B cell (primary cell): ENCODE data around the gene RIOK1. TPM values are rescaled to one million over a fixed set of nuclear protein-coding genes. Genes with fewer than 3 reads are reported as not detected.

Experiments used
- ATAC-seq: fragments of 200-7000 bp; cut with Tn5 transposase; one replicate; pipeline ENCODE4 v1.10.0; 2021; ENCODE audit warnings: low read depth, mild to moderate bottlenecking, moderate number of reproducible peaks, moderate library complexity
- CTCF ChIA-PET: fragments of 350-600 bp; sonication (Branson Sonifier 250); formaldehyde crosslinking; loops from one replicate; lab custom pipeline; 2021; ENCODE audit warnings: antibody characterized with exemption, inconsistent platforms; lab: Charles Lee
- POLR2A ChIA-PET: fragments of 350-600 bp; sonication (Branson Sonifier 250); formaldehyde crosslinking; loops from one replicate; lab custom pipeline; 2021; ENCODE audit warnings: antibody characterized with exemption; lab: Charles Lee
- DNase-seq: peaks from one replicate; pipeline ENCODE4 v3.0.0; 2013
- H2AFZ ChIP-seq: 2 replicates; pipeline ENCODE4 v1.6.1; 2012; ENCODE audit warnings: mild to moderate bottlenecking, low read depth, low read length; ENCODE audit not compliant: insufficient read depth, poor library complexity, severe bottlenecking
- H3K27ac ChIP-seq, 2 donors: 1 replicate in 1 of 2; 2 replicates in 1 of 2; pipeline ENCODE4 v1.5.1; 2012 to 2013; ENCODE audit warnings: low read length in 2 of 2, mild to moderate bottlenecking in 2 of 2, moderate library complexity in 1 of 2
- H3K27me3 ChIP-seq, 4 experiments: fragments of 200-600 bp in 1 of 4; sonication (generic) in 1 of 4; replicated peaks in 1 of 4; 1 replicate in 2 of 4; 2 replicates in 2 of 4; pipeline versions ENCODE4 v1.6.1 to v1.7.0; 2013 to 2016; ENCODE audit warnings: low read length in 3 of 4, mild to moderate bottlenecking in 2 of 4, mixed read lengths in 1 of 4, moderate library complexity in 1 of 4; ENCODE audit not compliant: insufficient read depth in 4 of 4, control insufficient read depth in 3 of 4; ENCODE audit errors: control extremely low read depth in 1 of 4
- H3K36me3 ChIP-seq, 2 experiments: replicated peaks in 1 of 2; 1 replicate in 1 of 2; 2 replicates in 1 of 2; pipeline versions ENCODE4 v1.6.1 to v1.7.1; 2013; ENCODE audit warnings: low read length in 1 of 2; ENCODE audit not compliant: insufficient read depth in 2 of 2, control insufficient read depth in 1 of 2; ENCODE audit errors: control extremely low read depth in 1 of 2, extremely low read depth in 1 of 2
- H3K4me1 ChIP-seq, 2 donors: fragments of 200-600 bp in 1 of 2; sonication (generic) in 1 of 2; 1 replicate in 1 of 2; 2 replicates in 1 of 2; pipeline versions ENCODE4 v1.5.1 to v1.6.1; 2013 to 2017; ENCODE audit warnings: low read length in 2 of 2; ENCODE audit not compliant: control insufficient read depth in 2 of 2, insufficient read depth in 2 of 2
- H3K4me2 ChIP-seq: replicated peaks from 2 replicates; pipeline ENCODE3; 2012; ENCODE audit warnings: mild to moderate bottlenecking, low read depth, low read length; ENCODE audit not compliant: poor library complexity, severe bottlenecking
- H3K4me3 ChIP-seq, 5 experiments: fragments of 200-600 bp in 1 of 5; sonication (generic) in 1 of 5; 1 replicate in 3 of 5; 2 replicates in 2 of 5; pipeline versions ENCODE4 v1.5.1 to v1.7.0; 2011 to 2016; ENCODE audit warnings: low read length in 4 of 5, mild to moderate bottlenecking in 4 of 5, low read depth in 2 of 5, control low read depth in 1 of 5, moderate library complexity in 1 of 5; ENCODE audit not compliant: insufficient read depth in 1 of 5; ENCODE audit errors: control extremely low read depth in 1 of 5, extremely low read depth in 1 of 5
- H3K79me2 ChIP-seq: fragments of 200-600 bp; sonication (generic); one replicate; pipeline ENCODE4 v1.6.0; 2016; ENCODE audit warnings: low read length; ENCODE audit not compliant: control insufficient read depth, insufficient read depth
- H3K9ac ChIP-seq: fragments of 200-600 bp; sonication (generic); 2 replicates; pipeline ENCODE4 v1.6.1; 2017; ENCODE audit warnings: mild to moderate bottlenecking, low read length, moderate library complexity
- H3K9me3 ChIP-seq, 3 donors: one replicate each; pipeline versions ENCODE4 v1.6.1 to v1.7.1; 2013; ENCODE audit warnings: low read length in 2 of 3; ENCODE audit not compliant: control insufficient read depth in 2 of 3, insufficient read depth in 1 of 3; ENCODE audit errors: control extremely low read depth in 1 of 3
- H4K20me1 ChIP-seq: 2 replicates; pipeline ENCODE4 v1.6.0; 2012; ENCODE audit warnings: mild to moderate bottlenecking, low read length; ENCODE audit not compliant: insufficient read depth, control insufficient read depth, poor library complexity, severe bottlenecking
- H3K27ac Mint-ChIP-seq: one replicate; pipeline ENCODE4 v1.8.0; 2021; ENCODE audit warnings: mixed read lengths
- H3K27me3 Mint-ChIP-seq: one replicate; pipeline ENCODE4 v1.8.0; 2021; ENCODE audit warnings: mixed read lengths
- H3K4me1 Mint-ChIP-seq: one replicate; pipeline ENCODE4 v1.8.0; 2021; ENCODE audit warnings: mixed read lengths
- H3K4me3 Mint-ChIP-seq: one replicate; pipeline ENCODE4 v1.8.0; 2021; ENCODE audit warnings: mixed read lengths
- H3K9me3 Mint-ChIP-seq: one replicate; pipeline ENCODE4 v1.8.0; 2022; ENCODE audit warnings: mixed read lengths; ENCODE audit not compliant: insufficient read depth
- CTCF ChIP-seq: fragments of 200-600 bp; IDR thresholded peaks from one replicate; pipeline ENCODE4 v1.8.0; 2022; ENCODE audit warnings: antibody characterized with exemption, mild to moderate bottlenecking
- EZH2 ChIP-seq: IDR thresholded peaks from 2 replicates; pipeline ENCODE4 v1.6.1; 2012; ENCODE audit warnings: borderline replicate concordance, low read depth, mild to moderate bottlenecking, moderate library complexity, low read length; ENCODE audit not compliant: insufficient read depth, poor library complexity, severe bottlenecking
- WGBS: methylation state at CpG from one replicate; pipeline ENCODE4 v1.1.5; 2013; ENCODE audit warnings: missing lambda C conversion rate; ENCODE audit not compliant: insufficient coverage; 5-methylcytosine and 5-hydroxymethylcytosine counted together
- intact Hi-C: fragments of 100-400 bp; cut with micrococcal nuclease; formaldehyde crosslinking; loops from one replicate; pipeline ENCODE4 v1.10.0; 2022
- polyA plus RNA-seq: library from polyadenylated mRNA; depleted of rRNA; stranded (reverse); fragments of >200 nt; gene quantifications from 2 replicates; pipeline ENCODE4 v1.2.3, GENCODE V29; 2012
- total RNA-seq, 2 donors: library from RNA; stranded (reverse); fragments of 120-200 nt in 1 of 2; gene quantifications; 1 replicate in 1 of 2; 2 replicates in 1 of 2; pipeline versions ENCODE4 v1.2.3 to v1.2.4, GENCODE V29; 2013 to 2022

Gene RIOK1
- total and polyA plus RNA-seq, 2 donors (not counting 1 experiment from before 2014, with no cell fraction given) = 13.9 to 25.9 TPM

GRCh38 chr6:7341271-7341670, 48.3 kb upstream of the RIOK1 start:
- H3K9ac ChIP-seq = no peak overlapping the region
- H3K36me3 ChIP-seq = no peaks in the 10 kb centered on the region
- DNase-seq (no peak), ATAC-seq (no peak)
- H3K27me3 Mint-ChIP-seq = peaks cover 33% of the 10 kb centered on the region
- no peaks in the 10 kb centered on the region for H3K79me2 ChIP-seq
- no peak overlapping the region for H3K4me3 ChIP-seq
- no peak overlapping the region for H3K27ac Mint-ChIP-seq
- no peak overlapping the region for H3K27ac ChIP-seq
- no peak for TF ChIP-seq EZH2
- TF ChIP-seq CTCF = no peak
- H4K20me1 ChIP-seq = no peaks in the 10 kb centered on the region
- no peak overlapping the region for H3K4me3 Mint-ChIP-seq
- H3K9me3 Mint-ChIP-seq = no peaks in the 10 kb centered on the region
- POLR2A ChIA-PET = no interaction called here
- no peaks in the 10 kb centered on the region for H3K4me1 Mint-ChIP-seq
- H3K4me1 ChIP-seq = no peaks in the 10 kb centered on the region
- peaks cover 0 to 6% (median 0%) of the 10 kb centered on the region in 3 donors for H3K9me3 ChIP-seq
- intact Hi-C loops = no loop called here
- 93% methylated on average over 3 of the region's 3 CpGs for WGBS
- H3K27me3 ChIP-seq = peaks cover 0 to 11% (median 0%) of the 10 kb centered on the region in 4 experiments
- H3K4me2 ChIP-seq = no peak overlapping the region
- CTCF ChIA-PET = interaction anchor here (0.7 to 1.5 kb wide), 3 partner anchors 53 to 664 kb away, joined by 3 to 5 read pairs (median 3); no protein-coding TSS in a partner anchor
- no peak overlapping the region for H2AFZ ChIP-seq

- H3K9me3 ChIP-seq = peaks cover 0 to 6% (median 0%) of the 10 kb centered on the region in 3 donors
- H3K9ac ChIP-seq = no peak overlapping the region
- no peak overlapping the region for H3K27ac Mint-ChIP-seq
- no peaks in the 10 kb centered on the region for H3K9me3 Mint-ChIP-seq
- no peak overlapping the region for H2AFZ ChIP-seq
- H3K4me1 ChIP-seq = no peaks in the 10 kb centered on the region
- no peak for TF ChIP-seq CTCF
- no peak for TF ChIP-seq EZH2
- no peak for ATAC-seq
- peaks cover 0 to 11% (median 0%) of the 10 kb centered on the region in 4 experiments for H3K27me3 ChIP-seq
- no peak overlapping the region for H3K4me2 ChIP-seq
- intact Hi-C loops = no loop called here
- H4K20me1 ChIP-seq = no peaks in the 10 kb centered on the region
- no peak for DNase-seq
- CTCF ChIA-PET = interaction anchor here (0.7 to 1.5 kb wide), 2 partner anchors 54 to 665 kb away, joined by 3 read pairs; no protein-coding TSS in a partner anchor
- H3K4me3 Mint-ChIP-seq = no peak overlapping the region
- peaks cover 33% of the 10 kb centered on the region for H3K27me3 Mint-ChIP-seq
- POLR2A ChIA-PET = no interaction called here
- H3K4me1 Mint-ChIP-seq = no peaks in the 10 kb centered on the region
- H3K27ac ChIP-seq = no peak overlapping the region
- WGBS = 84% methylated on average over 7 of the region's 9 CpGs
- H3K36me3 ChIP-seq = no peaks in the 10 kb centered on the region
- H3K79me2 ChIP-seq = no peaks in the 10 kb centered on the region
- H3K4me3 ChIP-seq = no peak overlapping the region
Measured at GRCh38 chr6:7341989-7342742, 47.4 kb upstream of the RIOK1 start.
